ENCODE measurements around the gene SCN8A.

The SCN8A gene

GRCh38 chr12:51702587-51702986 lies 111.6 kb downstream of the SCN8A start:
- no peak for TF ChIP-seq CTCF (IDR thresholded peaks at IDR 0.05; ENCODE audit: low read depth, low read length)

GRCh38 chr12:51705450-51705849 lies 114.4 kb downstream of the SCN8A start:
- Histone ChIP-seq H3K9me3 (ENCODE audit: severe bottlenecking) (no peaks in the 10 kb centered on the region), H3K27me3 (ENCODE audit: insufficient read depth, low read depth, severe bottlenecking) (no peaks in the 10 kb centered on the region), H3K4me3 (ENCODE audit: low read depth, low read length) (no peak overlapping the region), H3K36me3 (peaks cover 23% of the 10 kb centered on the region), H3K27ac (no peak overlapping the region)
- no peak for DNase-seq
- no peak for TF ChIP-seq CTCF (IDR thresholded peaks at IDR 0.05; ENCODE audit: low read depth, low read length)

More at GRCh38 chr12:51702587-51702986, 111.6 kb downstream of the SCN8A start:
- no peak for DNase-seq
- Histone ChIP-seq H3K4me3 (ENCODE audit: low read depth, low read length) (no peak overlapping the region), H3K27ac (no peak overlapping the region), H3K27me3 (ENCODE audit: insufficient read depth, low read depth, severe bottlenecking) (no peaks in the 10 kb centered on the region), H3K36me3 (peaks cover 19% of the 10 kb centered on the region), H3K9me3 (ENCODE audit: severe bottlenecking) (no peaks in the 10 kb centered on the region)

GRCh38 chr12:51706206-51706605 lies 115.2 kb downstream of the SCN8A start:
- Histone ChIP-seq H3K27ac (no peak overlapping the region), H3K4me3 (ENCODE audit: low read depth, low read length) (no peak overlapping the region), H3K27me3 (ENCODE audit: insufficient read depth, low read depth, severe bottlenecking) (no peaks in the 10 kb centered on the region), H3K36me3 (peaks cover 23% of the 10 kb centered on the region), H3K9me3 (ENCODE audit: severe bottlenecking) (no peaks in the 10 kb centered on the region)
- no peak for DNase-seq
- TF ChIP-seq CTCF (IDR thresholded peaks at IDR 0.05; ENCODE audit: low read depth, low read length) = no peak

GRCh38 chr12:51714666-51715065 lies 123.6 kb downstream of the SCN8A start:
- Histone ChIP-seq H3K27me3 (ENCODE audit: insufficient read depth, low read depth, severe bottlenecking) (no peaks in the 10 kb centered on the region), H3K9me3 (ENCODE audit: severe bottlenecking) (no peaks in the 10 kb centered on the region), H3K36me3 (no peaks in the 10 kb centered on the region; the same call in 1 of the 2 replicates), H3K27ac (no peak overlapping the region), H3K4me3 (ENCODE audit: low read depth, low read length) (no peak overlapping the region)
- no peak for DNase-seq
- no peak for TF ChIP-seq CTCF (IDR thresholded peaks at IDR 0.05; ENCODE audit: low read depth, low read length)

- no peak overlapping the region for H3K4me3 ChIP-seq (ENCODE audit: low read depth, low read length)
- H3K9me3 ChIP-seq (ENCODE audit: severe bottlenecking) = no peaks in the 10 kb centered on the region
- H3K27me3 ChIP-seq (ENCODE audit: insufficient read depth, low read depth, severe bottlenecking) = no peaks in the 10 kb centered on the region
- peaks cover under 1% of the 10 kb centered on the region for H3K36me3 ChIP-seq
- no peak for TF ChIP-seq CTCF (IDR thresholded peaks at IDR 0.05; ENCODE audit: low read depth, low read length)
- no peak overlapping the region for H3K27ac ChIP-seq
- no peak for DNase-seq
Observed at GRCh38 chr12:51717326-51717925, 126.4 kb downstream of the SCN8A start.
